Neural cell (in vitro differentiated cells): ENCODE measurements around the gene KMT2B.

Source experiments
- CTCF ChIP-seq: fragments of 450-650 bp; IDR thresholded peaks from 2 replicates; pipeline ENCODE4 v1.5.1; 2014; ENCODE audit warnings: antibody characterized with exemption, mild to moderate bottlenecking, moderate library complexity; ENCODE audit not compliant: poor library complexity, severe bottlenecking
- EP300 ChIP-seq: fragments of 450-650 bp; conservative IDR thresholded peaks from 2 replicates; pipeline ENCODE4 v1.6.1; 2014; ENCODE audit warnings: antibody characterized with exemption, mild to moderate bottlenecking, moderate library complexity; ENCODE audit not compliant: poor library complexity, severe bottlenecking
- EZH2 ChIP-seq: fragments of 200-600, 300-800 bp; shearing (Covaris generic), sonication (generic); IDR thresholded peaks from 2 replicates; pipeline ENCODE4 v1.6.1; 2014; ENCODE audit warnings: antibody characterized with exemption, low read length, borderline replicate concordance, mild to moderate bottlenecking; ENCODE audit not compliant: insufficient read depth, poor library complexity, severe bottlenecking
- POLR2AphosphoS5 ChIP-seq: IDR thresholded peaks from 2 replicates; pipeline ENCODE4 v1.6.1; 2012
- RAD21 ChIP-seq: fragments of 450-650 bp; conservative IDR thresholded peaks from 2 replicates; pipeline ENCODE4 v1.6.1; 2014; ENCODE audit warnings: antibody characterized with exemption, mild to moderate bottlenecking, moderate library complexity
- REST ChIP-seq: IDR thresholded peaks from 2 replicates; pipeline ENCODE4 v1.6.1; 2012; ENCODE audit warnings: borderline replicate concordance
- SMC3 ChIP-seq: fragments of 450-650 bp; conservative IDR thresholded peaks from 2 replicates; pipeline ENCODE4 v1.6.1; 2014; ENCODE audit warnings: antibody characterized with exemption, mild to moderate bottlenecking, moderate library complexity; ENCODE audit not compliant: poor library complexity
- TAF1 ChIP-seq: IDR thresholded peaks from 2 replicates; pipeline ENCODE4 v1.6.1; 2012; ENCODE audit warnings: low read depth

- TF ChIP-seq CTCF (no peak), EZH2 (no peak), POLR2AphosphoS5 (no peak), REST (no peak), TAF1 (no peak), RAD21 (no peak), EP300 (no peak), SMC3 (no peak)
These were observed 35.0 kb downstream of the KMT2B start for GRCh38 chr19:35752746-35753350.
